SU-DHL-6 (cell line): ENCODE results near the gene HRH2.

ENCODE experiments used
- CTCF ChIP-seq: fragments of 200-600 bp; sonication (generic); IDR thresholded peaks from one replicate; pipeline ENCODE4 v1.5.1; 2017; ENCODE audit warnings: antibody characterized with exemption, mild to moderate bottlenecking, low read length, moderate library complexity; ENCODE audit not compliant: insufficient read depth, poor library complexity, severe bottlenecking
- EZH2phosphoT487 ChIP-seq: fragments of 200-600 bp; sonication (generic), shearing (Covaris generic); conservative IDR thresholded peaks from 2 replicates; pipeline ENCODE4 v1.6.1; 2018; ENCODE audit warnings: mild to moderate bottlenecking, antibody characterized with exemption, low read length, moderate library complexity, mixed read lengths

GRCh38 chr5:175671013-175671412 lies 13.1 kb downstream of the HRH2 start:
- TF ChIP-seq CTCF: no peak
- TF ChIP-seq EZH2phosphoT487: no peak
